ENCODE results near the gene DGCR8. TPM values are rescaled to one million over a fixed set of nuclear protein-coding genes. Genes with fewer than 3 reads are reported as not detected.

Gene DGCR8
- total and polyA plus RNA-seq, 2 donors from 2014 or later, result 12.2 to 40.1 TPM

DNA sequence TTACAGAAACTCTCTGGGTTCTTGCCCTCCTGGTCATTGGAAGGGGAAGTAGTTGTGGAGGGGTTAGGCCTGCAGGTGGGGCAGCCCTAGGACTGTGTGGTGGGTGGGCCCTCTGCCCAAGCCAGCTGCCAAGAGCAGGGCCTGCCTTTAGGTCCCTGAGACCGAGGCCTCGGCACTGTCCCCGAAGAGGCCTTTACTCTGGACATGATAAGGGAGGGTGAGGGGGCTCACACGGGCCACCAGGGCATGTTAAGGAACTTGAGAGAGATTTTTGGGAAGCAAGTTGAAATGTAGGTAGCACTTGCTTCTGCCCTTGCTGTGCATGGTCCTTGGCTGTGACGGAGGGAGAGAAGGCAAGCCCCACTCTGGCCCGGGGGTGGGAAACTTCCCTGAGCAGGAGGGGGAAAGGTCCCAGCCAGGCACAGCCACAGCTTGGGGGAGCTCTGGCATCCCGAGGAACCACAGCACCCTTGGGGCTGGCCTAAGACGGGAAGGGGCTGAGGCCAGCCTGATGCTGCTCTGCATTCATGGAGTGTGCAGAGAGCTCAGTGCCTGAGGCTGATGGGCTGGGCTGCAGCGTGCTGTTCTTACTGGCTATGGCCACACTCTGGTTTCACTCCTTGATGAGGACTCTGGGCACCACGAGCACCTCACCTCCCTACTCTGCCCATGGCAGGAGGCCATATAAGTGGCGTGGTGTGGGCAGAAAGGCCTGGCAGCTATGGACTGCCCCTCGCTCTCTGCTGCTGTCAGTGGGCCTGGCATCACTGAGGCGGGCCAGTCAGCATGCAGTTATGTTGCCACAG, 28.1 kb downstream of the DGCR8 start:
- Histone ChIP-seq H3K4me3 (ENCODE audit: low read length in 3 of 3) (no peak overlapping the region), H3K4me1 (ENCODE audit: control insufficient read depth in 2 of 3, insufficient read depth in 2 of 3, low read depth in 1 of 3, low read length in 3 of 3) (peaks cover 0 to 7% (median 0%) of the 10 kb centered on the region in 3 donors), H3K27ac (ENCODE audit: low read depth in 2 of 2, low read length in 2 of 2) (no peak overlapping the region), H3K36me3 (ENCODE audit: control insufficient read depth in 2 of 3, insufficient read depth in 3 of 3, low read length in 3 of 3) (peaks cover 2 to 60% (median 44%) of the 10 kb centered on the region in 3 donors), H3K27me3 (ENCODE audit: control insufficient read depth, insufficient read depth, low read length) (no peaks in the 10 kb centered on the region), H3K9me3 (ENCODE audit: control insufficient read depth in 2 of 3, insufficient read depth in 1 of 3, low read length in 3 of 3) (no peaks in the 10 kb centered on the region), H3K9ac (ENCODE audit: low read length in 3 of 3) (no peak overlapping the region)
- FAIRE-seq, result no peak
- TF ChIP-seq, protein P1, sequence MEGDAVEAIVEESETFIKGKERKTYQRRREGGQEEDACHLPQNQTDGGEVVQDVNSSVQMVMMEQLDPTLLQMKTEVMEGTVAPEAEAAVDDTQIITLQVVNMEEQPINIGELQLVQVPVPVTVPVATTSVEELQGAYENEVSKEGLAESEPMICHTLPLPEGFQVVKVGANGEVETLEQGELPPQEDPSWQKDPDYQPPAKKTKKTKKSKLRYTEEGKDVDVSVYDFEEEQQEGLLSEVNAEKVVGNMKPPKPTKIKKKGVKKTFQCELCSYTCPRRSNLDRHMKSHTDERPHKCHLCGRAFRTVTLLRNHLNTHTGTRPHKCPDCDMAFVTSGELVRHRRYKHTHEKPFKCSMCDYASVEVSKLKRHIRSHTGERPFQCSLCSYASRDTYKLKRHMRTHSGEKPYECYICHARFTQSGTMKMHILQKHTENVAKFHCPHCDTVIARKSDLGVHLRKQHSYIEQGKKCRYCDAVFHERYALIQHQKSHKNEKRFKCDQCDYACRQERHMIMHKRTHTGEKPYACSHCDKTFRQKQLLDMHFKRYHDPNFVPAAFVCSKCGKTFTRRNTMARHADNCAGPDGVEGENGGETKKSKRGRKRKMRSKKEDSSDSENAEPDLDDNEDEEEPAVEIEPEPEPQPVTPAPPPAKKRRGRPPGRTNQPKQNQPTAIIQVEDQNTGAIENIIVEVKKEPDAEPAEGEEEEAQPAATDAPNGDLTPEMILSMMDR (IDR thresholded peaks at IDR 0.05; ENCODE audit: borderline replicate concordance, extremely low read depth, insufficient read depth), result no peak
- DNase-seq, result peak in 1 of 5 donors; percentile 53
- intact Hi-C loops (cut with DNase I), result no loop called here

DNA sequence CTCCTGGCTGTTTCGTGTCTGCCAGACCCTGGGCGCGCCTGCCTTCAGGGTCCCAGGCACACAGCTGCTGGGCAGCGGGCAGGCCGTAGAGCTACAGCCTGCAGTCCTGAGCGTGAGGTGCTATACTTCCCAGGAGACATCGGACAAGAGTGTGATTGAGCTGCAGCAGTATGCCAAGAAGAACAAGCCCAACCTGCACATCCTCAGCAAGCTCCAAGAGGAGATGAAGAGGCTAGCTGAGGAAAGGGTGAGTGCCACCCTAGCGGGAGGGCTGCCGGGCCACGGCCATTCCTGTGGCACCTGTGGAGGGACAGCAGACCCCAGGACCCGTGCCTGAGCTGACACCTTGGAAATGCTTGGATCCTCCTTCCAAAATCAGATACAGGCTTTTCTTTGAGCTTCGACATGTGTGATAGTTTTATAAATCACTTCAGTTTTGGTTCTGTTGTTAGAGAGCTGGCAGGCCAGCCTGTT, 28.8 kb downstream of the DGCR8 start:
- Histone ChIP-seq H3K4me1 (ENCODE audit: control insufficient read depth in 2 of 3, insufficient read depth in 2 of 3, low read depth in 1 of 3, low read length in 3 of 3) (peaks cover 0 to 7% (median 0%) of the 10 kb centered on the region in 3 donors), H3K9ac (ENCODE audit: low read length in 3 of 3) (no peak overlapping the region), H3K36me3 (ENCODE audit: control insufficient read depth in 2 of 3, insufficient read depth in 3 of 3, low read length in 3 of 3) (peaks cover under 1 to 58% (median 41%) of the 10 kb centered on the region in 3 donors), H3K27me3 (ENCODE audit: control insufficient read depth, insufficient read depth, low read length) (no peaks in the 10 kb centered on the region), H3K9me3 (ENCODE audit: control insufficient read depth in 2 of 3, insufficient read depth in 1 of 3, low read length in 3 of 3) (no peaks in the 10 kb centered on the region), H3K27ac (ENCODE audit: low read depth in 2 of 2, low read length in 2 of 2) (no peak overlapping the region), H3K4me3 (ENCODE audit: low read length in 3 of 3) (no peak overlapping the region)
- FAIRE-seq (no peak), DNase-seq (no peak)
- intact Hi-C loops (cut with DNase I), result no loop called here
- TF ChIP-seq, protein P1 (IDR thresholded peaks at IDR 0.05; ENCODE audit: borderline replicate concordance, extremely low read depth, insufficient read depth), result no peak

DNA sequence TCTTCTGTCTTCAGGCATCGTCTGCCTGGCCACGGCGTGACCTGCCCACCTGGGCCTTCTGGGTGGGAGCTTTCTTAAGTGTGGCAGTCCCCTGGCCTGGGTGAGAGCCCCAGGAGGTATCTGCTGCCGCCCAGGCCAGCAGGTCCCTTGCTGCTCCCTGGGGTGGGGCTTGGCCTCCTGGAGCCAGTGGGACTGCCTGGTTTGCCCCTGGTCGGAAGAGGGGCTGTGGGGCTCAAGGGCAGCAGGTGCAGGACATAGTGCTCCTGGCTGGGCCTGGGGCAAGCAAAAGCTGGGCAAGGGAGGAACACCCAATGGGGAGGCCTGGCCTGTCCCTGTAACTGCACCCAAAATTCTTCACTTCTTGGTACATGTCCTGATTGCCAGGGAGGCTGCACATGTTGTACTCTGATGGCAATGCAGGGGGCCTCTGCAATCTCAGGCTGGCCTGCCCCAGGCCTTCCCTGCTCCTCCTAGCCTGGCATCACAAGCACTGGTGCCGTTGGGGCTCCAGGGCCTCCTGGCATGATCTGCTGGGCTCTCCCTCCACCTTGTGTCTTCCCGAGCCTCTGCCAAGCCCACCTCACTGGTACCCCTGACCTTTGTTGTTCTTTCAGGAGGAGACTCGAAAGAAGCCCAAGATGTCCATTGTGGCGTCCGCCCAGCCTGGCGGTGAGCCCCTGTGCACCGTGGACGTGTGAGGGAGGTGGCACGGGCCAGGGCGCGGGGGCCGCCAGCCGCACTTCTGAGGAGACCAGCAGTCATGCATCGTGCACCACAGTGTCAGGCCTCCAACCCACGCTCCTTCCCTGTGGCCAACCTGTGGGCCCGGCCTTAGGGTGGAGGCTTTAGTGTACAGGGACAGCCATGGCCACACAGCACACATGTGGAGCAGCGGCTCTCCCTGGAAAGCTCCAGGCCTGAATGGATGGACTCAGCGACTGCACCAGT, 29.6 kb downstream of the DGCR8 start:
- DNase-seq (peak in 1 of 5 donors; percentile 76), FAIRE-seq (no peak)
- Histone ChIP-seq H3K4me1 (ENCODE audit: control insufficient read depth in 2 of 3, insufficient read depth in 2 of 3, low read depth in 1 of 3, low read length in 3 of 3) (peaks cover 0 to 7% (median 3%) of the 10 kb centered on the region in 3 donors), H3K4me3 (ENCODE audit: low read length in 3 of 3) (no peak overlapping the region), H3K36me3 (ENCODE audit: control insufficient read depth in 2 of 3, insufficient read depth in 3 of 3, low read length in 3 of 3) (peaks cover 0 to 55% (median 41%) of the 10 kb centered on the region in 3 donors), H3K27ac (ENCODE audit: low read depth in 2 of 2, low read length in 2 of 2) (no peak overlapping the region), H3K27me3 (ENCODE audit: control insufficient read depth, insufficient read depth, low read length) (no peaks in the 10 kb centered on the region), H3K9ac (ENCODE audit: low read length in 3 of 3) (no peak overlapping the region), H3K9me3 (ENCODE audit: control insufficient read depth in 2 of 3, insufficient read depth in 1 of 3, low read length in 3 of 3) (no peaks in the 10 kb centered on the region)
- TF ChIP-seq, protein P1 (IDR thresholded peaks at IDR 0.05; ENCODE audit: borderline replicate concordance, extremely low read depth, insufficient read depth), result no peak
- intact Hi-C loops (cut with DNase I), result loop anchor here (10.0 kb wide), 1 partner anchor 85 kb away; the partner anchor contains the start of gene TANGO2

All from kidney (tissue), 14 donors.